DMS 273 (cell line): Measurements from ENCODE around the gene MED15.

Experiments used
- DNase-seq: peaks from one replicate; lab custom pipeline; 2025; ENCODE audit not compliant: unreplicated experiment; lab: John Stamatoyannopoulos, UW

Gene MED15

DNA sequence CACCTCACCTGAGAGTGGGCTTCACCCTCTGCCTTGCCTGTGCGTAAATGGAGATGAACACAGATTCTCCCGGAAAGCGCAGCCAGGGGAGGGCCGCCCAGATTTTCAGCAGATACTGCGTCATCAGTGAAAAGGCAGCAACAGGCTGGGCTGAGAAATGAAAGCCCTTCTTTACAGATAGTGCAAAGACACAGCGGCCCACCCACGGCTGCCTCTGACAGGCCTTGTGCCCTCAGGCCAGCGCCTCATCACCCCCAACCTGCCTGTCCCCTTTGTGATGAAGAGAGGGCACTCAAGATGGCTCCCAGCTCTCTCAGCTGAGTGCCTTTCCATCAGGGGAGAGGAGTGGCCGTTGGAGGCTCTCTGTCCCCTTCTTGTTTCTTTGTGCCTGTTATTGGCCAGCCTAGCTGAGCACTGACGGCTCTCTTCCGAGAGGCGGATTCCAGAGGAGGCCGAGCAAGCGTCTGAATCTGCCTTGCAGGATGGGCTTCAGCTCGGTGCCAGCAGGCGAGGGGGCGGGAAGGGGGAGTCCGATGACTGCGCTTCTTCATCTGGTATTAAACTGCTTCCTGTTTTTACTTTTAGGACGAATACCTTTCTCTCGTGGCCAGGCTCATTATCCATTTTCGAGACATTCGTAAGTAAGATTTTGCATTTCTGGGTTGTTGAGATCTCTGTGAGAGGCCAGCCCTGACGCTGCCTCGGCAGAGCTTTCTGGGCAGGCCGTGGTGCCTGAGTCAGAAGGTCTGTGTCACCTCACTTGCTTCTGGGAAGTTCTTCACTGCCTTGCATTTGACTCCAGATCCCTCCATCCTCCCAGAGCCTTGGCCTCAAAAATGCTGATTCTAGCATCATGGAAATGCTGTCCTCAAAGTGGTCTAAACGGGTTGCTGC lies 43.7 kb downstream of the MED15 start:
- no peak for DNase-seq

DNA sequence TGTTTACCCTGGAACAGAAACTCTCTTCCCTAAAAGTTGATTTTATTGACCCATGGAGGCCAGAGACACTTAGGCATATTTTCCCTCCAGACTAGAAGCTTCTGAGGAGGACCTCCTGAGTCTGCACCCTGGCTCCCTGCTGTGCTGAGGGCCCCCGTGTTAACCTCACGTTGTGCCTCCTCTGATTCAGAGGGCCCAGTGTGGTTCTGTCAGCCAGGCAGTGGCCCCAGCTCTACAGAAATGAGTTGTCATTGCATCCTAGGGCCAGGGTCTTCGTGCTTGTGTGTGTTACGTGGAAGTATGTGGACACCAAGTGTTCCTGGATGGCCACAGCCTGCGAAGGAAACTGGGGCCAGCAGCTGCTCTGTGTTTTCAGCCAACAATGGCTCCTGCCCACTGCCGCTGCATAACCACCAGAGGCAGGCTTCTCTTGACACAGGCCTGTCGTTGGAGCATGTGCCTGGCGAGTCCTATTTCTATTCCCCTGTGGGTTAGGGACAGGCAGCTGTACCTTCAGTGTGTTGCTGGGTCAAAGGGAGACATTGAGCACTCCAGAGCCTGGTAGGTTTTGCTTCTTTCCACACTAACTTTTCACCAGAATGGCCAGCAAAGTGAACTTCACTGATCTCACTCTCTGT lies 44.5 kb downstream of the MED15 start:
- peak; percentile 14 for DNase-seq

DNA sequence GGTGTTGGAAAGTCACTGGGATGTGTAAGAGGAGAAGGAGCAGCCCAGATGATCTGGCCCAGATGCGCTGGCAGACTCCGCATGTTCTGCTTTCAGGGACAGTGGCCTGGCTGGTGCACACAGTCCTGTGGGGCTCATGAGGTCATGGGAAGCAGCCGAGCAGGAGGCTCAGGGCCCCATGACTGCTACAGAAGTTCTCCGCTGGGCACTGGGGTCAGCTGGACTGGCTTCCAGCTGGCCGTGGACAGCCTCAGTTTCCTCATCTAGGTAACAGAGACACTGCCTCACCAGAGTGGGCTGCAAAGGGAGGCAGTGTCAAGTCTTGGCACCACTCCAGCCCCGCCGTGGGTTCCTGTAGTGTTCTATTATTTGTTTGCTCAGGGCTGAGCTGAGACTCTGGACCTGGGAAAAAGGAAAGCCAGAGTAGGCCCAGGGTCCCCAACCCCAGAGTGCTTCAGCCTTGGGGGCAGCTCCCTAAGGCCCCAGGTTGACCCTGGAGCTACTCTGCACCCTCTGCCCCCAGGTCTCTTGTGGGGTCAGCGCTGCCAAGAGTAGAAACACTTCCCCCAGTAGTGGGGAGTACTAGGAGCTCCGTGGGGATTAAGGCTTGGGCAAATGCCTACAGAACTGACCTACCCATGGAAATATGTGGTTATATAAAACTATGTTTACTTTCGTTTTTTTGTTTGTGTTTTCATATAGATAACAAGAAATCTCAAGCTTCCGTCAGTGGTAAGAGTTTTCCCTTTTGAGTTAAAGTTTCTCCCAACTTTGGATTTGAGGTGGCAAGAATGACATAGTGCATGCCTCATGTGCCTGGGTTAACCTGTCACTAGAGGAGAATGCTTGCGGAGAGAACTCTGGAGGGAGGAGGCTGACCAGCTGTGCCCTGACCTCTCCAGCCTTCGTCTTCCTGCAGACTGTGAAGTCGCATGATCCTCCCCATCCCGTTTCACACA lies 45.3 kb downstream of the MED15 start:
- no peak for DNase-seq

DNA sequence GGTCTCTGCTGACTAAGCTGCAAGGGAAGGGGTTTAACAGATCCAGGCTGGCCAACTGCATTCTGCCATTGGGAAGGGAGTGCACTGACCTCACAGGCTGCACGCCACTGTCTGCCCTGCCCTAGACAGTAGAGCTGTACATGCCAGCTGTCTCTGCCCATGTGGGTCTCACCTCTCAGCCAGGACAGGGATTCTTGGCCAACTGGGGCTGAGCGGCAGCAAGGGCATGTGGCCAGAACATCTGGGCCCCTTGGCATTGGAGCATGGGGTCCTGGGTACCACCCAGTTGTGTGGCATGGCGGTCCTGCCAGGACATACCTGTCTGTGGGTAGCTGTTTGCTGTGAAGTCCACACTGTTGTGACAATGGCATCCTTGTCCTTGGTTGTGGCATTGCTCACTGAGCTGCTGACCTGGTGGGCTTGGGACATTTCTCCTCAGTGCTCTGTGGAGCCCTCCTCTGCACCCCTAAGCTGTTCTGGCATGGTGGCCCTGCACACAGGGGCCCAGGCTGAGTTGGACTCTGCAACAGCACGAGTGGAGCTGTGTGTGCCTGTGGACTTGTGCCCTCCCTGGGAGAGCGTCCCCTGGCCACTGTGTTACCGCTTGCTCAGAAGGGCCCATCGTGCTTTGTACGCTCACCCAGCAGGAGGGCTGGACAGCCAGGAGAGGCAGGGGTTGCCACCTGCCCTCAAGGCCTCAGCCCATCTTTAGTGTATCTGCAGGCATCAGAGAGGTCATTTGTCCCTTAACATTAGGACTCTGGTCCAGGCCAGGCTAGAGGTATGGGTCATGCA lies 46.7 kb downstream of the MED15 start:
- DNase-seq, result no peak

DNA sequence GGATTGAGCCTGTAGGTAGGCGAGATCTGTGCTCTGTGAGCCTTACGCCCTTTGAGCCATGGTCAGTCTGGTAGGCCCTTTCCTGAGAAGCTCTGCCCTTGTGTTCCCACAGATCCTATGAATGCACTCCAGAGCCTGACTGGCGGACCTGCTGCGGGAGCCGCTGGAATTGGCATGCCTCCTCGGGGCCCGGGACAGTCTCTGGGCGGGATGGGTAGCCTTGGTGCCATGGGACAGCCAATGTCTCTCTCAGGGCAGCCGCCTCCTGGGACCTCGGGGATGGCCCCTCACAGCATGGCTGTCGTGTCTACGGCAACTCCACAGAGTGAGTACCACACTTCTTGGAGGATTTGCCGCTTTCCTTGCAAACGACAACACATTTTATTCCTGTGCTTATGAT lies 47.4 kb downstream of the MED15 start:
- DNase-seq, result no peak

DNA sequence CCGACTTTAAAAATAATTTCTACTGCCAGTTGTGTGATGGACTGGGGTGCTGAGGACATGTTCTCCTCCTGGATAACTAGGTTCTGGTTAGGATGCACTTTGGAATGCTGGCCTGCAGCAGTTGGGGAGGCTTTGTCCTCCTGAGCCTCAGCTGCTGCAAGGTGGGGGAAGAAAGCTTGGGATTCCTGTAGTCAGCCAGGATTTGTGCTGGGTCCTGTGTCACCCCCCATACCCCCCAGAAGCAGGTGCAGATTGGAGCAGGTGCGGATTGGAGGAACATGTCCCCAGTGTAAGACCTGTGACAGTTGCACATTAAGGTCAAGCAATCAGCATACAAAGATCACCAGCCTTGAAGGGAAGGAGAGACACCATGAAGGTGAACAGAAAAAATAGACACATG lies 51.1 kb downstream of the MED15 start:
- DNase-seq, result no peak

DNA sequence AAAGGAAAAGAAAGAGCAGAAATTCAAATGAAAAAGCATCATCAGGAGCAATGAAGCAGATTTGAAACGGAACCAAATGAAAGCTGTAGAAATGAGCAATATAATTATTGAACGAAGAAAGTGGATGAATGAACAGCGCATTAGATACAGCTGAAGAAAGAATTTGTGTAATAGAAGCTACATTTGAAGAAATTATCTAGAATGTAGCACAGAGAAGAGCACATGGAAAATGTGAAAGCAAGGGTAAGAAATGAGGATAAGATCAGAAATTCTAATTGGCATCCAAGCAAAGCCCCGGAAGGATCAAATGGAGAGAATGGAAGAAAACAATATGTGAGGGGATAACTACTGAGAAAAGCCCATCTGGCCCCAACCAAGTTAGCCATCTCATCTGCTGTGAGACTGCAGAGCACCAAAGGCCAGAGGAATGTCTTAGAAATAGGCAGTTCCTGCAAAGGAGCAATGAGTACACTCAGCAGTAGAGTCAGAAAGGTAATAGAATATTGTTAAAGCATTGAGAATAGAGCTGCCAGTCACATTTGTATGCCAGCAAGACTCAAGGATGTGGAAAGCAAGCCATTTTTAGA lies 51.9 kb downstream of the MED15 start:
- DNase-seq, result no peak

DNA sequence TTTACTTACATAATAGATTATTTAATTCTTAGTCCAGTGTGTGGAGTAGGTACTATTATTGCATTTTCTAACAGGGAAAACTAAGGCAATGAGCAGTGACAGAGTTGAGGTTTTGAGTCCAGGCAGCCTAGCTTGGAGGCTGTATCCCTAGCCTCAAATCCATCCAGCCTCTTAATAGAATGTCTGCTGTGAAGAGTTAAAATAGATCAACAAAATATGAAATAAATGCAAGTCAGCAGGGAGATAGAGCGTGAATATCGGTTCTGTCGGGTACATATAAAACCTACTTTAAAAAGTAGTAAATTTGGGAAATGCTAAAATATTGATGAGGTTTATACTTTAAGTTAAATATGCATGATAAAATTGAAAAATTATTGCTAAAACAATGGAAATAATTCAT lies 53.3 kb downstream of the MED15 start:
- no peak for DNase-seq

DNA sequence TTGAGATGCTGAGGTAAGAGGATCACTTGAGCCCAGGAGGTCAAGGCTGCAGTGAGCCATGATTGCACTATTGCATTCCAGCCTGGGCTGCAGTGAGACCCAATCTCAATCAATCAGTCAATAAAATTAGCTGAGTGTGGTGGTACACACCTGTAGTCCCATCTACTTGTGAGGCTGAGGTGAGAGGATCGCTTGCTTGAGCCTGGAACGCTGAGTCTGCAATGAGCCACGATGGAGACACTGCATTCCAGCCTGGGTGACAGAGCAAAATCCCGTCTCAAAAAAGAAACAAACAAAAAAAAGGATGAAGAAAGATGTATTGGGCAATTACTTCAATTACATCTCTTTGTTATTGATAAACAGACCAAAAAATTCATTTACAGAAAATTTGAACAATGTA lies 54.5 kb downstream of the MED15 start:
- no peak for DNase-seq

DNA sequence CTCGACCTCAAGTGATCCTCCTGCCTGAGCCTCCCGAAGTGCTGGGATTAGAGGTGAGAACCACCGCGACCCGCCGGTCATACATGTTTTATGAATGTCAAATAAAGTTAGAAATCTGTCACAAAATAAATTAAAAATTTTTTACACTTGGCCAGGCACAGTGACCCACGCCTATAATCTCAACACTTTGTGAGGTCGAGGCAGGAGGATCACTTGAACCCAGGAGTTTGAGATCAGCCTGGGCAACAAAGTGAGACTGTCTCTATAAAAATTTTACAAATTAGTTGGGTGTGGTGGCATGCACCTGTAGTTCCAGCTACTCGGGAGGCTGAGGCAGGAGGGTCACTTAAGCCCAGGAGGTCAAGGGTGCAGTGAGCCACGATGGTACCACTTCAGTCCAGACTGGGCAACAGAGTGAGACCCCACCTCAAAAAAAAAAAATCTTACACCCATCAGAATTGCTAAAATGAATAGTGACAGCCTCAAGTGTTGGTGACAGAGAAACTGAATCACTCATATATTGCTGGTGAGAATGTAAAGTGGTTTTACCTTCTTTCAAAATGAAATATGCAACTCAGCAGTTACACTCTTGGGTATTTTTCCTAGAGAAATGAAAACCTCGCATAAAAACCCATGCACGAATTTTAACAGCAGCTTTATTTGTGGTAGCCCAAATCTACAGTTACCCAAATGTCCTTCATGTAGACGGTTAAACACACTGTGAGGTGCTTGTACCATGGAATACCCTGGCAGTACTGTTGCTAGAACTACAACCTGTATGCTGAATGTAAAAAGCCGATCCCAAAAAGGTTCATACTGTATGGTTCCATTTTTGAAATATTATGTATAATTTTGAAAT lies 55.4 kb downstream of the MED15 start:
- DNase-seq, result no peak

DNA sequence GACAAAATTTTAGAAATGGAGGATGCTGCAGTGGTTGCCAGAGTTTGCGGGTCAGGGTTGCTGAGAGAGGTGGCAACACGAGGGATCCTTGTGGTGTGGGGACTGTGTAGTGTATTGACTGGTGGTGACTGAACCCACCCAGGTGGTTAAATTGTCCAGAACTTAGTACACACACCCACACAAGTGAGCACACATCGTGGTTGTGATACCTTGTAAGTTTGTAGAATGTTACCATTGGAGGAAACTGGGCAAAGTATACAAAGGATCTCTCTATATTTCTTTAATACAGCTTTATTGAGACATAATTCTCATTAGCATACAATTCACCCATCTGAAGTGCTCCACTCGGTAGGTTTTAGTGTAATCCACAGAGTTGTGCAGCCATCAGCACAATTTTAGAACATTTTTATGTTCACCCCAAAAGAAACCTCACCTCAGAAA lies 56.1 kb downstream of the MED15 start:
- no peak for DNase-seq

DNA sequence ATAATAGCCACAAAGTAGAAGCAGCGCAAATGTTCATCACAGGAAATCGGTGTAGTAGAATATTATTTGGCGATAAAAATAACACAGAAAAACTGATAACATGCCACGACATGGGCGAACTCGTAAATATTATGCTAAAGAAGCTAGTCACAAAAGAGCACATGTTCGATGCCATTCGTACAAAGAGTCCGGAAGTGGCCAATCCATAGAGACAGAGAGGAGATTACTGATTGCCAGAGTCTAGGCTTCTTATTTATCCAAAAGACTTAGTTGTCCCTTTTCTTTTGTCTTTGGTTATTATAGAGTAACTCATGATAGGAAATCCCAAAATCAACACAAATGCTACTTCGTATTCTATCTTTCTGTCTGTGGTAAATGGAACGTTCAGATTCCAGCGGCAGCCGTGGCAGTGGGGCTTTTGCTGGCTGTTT lies 56.5 kb downstream of the MED15 start:
- DNase-seq, result no peak

DNA sequence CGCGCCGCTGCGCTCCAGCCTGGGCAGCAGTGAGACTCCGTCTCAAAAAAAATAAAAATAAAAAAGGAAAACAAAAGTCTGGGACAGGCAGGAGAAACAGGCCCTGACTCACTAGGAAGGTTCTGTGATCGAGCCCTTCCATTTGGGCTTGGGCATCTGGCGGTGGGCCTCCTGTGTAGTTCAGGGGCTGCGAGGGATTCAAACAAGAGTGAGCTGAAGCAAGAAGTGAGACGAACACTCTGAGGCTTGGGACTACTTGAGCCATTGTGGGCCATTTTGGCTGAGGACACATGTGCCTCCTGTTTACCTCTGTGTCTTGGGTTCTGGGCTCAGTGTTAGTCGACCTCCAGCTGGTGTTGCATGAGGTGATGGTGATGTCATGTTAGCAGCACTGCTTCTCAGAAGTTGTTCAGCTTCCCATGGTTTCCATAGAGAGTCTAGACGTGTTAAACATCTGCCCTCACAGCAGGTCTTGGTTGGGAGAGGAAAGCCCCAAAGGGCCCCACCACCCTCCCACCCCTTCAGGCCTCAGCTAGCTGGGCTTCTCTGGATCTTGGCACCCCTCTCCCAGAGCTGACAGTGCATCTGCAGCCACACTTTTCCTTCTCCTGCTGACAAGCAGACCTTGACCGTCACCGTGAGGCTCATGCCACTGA lies 57.8 kb downstream of the MED15 start:
- DNase-seq, result peak; percentile 43

DNA sequence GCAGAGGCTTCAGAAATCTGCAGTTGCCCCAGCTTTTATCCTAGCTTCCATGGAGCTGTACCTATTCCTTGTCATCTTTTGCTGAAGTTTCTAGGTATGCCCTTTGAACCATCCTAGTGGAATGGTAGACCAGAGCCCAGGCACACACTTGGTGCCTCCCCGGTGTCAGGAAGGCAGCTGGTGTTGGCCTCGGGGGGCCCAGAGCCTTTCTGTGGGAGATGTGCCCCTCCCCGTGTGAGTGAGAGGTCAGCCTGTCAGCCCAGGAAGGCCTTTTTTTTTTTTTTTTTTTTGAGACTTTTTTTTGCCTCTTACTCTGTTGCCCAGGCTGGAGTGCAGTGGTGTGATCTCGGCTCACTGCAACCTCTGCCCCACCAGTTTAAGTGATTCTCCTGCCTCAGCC lies 58.4 kb downstream of the MED15 start:
- no peak for DNase-seq

DNA sequence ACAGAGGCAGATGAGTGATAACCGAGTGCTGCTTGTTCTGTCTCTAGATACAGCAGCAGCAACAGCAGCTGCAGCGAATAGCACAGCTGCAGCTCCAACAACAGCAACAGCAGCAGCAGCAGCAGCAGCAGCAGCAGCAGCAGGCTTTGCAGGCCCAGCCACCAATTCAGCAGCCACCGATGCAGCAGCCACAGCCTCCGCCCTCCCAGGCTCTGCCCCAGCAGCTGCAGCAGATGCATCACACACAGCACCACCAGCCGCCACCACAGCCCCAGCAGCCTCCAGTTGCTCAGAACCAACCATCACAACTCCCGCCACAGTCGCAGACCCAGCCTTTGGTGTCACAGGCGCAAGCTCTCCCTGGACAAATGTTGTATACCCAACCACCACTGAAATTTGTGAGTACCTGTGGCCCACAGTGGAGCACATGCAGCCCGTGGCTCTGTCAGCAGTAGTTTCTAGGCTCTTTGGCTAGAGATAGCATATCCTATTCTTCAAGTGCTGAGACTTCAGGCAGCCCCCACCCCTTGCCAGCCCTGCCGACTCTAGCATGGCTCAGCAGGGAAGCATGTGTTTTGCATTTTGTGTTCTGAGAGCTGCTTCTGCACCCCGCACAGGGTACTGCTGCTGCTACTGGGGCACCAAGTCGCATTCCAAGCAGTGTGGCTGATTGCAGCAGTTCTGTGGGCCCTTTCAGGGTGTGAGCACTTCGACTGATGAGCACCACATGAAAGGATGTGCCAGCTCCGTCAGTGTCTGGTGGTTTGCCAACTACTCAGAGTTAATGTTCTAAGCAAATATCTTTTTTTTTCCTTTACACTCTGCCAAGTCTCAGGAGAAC lies 59.2 kb downstream of the MED15 start:
- DNase-seq, result no peak

DNA sequence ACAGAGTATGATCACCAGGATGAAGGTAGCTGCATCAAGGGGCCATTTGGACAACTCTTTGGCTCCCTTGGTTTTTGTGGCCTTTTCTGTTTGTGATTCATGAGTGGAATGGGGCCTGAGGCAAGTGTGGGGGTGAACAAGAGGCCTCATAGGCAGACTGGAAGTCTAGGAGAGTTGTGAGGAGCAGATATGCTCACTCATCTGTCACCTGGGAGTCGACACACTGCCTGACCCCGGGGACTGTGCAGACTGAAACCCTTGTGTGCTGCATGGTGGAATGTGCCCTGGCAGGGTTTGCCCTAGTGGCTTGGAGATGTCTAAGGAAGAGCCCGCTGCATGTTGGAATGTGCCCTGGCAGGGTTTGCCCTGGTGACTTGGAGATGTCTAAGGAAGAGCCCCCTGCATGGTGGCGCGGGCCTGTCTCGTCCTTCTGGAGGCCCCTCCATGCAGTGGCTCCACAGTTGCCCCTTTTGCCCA lies 60.0 kb downstream of the MED15 start:
- no peak for DNase-seq

DNA sequence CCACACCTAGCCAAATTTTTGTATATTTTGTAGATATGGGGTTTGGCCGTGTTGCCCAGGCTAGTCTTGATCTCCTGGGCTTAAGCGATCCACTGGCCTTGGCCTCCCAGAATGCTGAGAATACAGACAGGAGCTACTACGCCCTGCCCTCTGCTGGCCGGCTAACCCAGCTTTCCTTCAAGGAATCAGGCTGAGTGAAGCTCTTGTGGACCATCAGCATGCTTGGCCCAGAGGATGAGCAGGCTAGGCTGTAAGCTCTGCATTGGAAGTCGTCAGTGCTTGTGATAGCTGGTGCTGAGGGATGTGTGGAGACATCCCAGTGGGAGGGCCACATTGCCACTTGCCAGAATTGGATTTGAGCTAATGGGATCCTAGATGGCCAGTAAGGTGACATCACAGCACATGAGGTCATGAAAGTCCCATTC lies 60.6 kb downstream of the MED15 start:
- DNase-seq, result peak; percentile 23
